Neural progenitor cell (in vitro differentiated cells): ENCODE results near the gene HEPACAM. TPM values are rescaled to one million over a fixed set of nuclear protein-coding genes. Genes with fewer than 3 reads are reported as not detected.

Experiments
- DNase-seq: peaks from one replicate; pipeline ENCODE4 v3.0.0-alpha.2; 2016; ENCODE audit warnings: low spot score
- H2AFZ ChIP-seq: fragments of 200-600 bp; sonication (generic); replicated peaks from 2 replicates; pipeline ENCODE4 v1.6.1; 2016; ENCODE audit warnings: antibody characterized with exemption
- H3F3A ChIP-seq: fragments of 200-600 bp; sonication (generic); 2 replicates; pipeline ENCODE4 v1.6.1; 2016; ENCODE audit warnings: antibody characterized with exemption, low read depth
- H3K27ac ChIP-seq: fragments of 200-600 bp; sonication (generic); 2 replicates; pipeline ENCODE4 v1.5.1; 2016; ENCODE audit warnings: mild to moderate bottlenecking
- H3K27me3 ChIP-seq: fragments of 200-600 bp; sonication (generic); 2 replicates; pipeline ENCODE4 v1.6.1; 2016; ENCODE audit warnings: mild to moderate bottlenecking, moderate library complexity
- H3K36me3 ChIP-seq: fragments of 200-600 bp; sonication (generic); 2 replicates; pipeline ENCODE4 v1.5.1; 2016
- H3K4me1 ChIP-seq: fragments of 200-600 bp; sonication (generic); 2 replicates; pipeline ENCODE4 v1.6.1; 2016; ENCODE audit warnings: mixed run types
- H3K4me2 ChIP-seq: fragments of 200-600 bp; sonication (generic); 2 replicates; pipeline ENCODE4 v1.6.1; 2016
- H3K4me3 ChIP-seq: fragments of 200-600 bp; sonication (generic); 2 replicates; pipeline ENCODE4 v1.5.1; 2016
- H3K79me2 ChIP-seq: fragments of 200-600 bp; sonication (generic); 2 replicates; pipeline ENCODE4 v1.6.1; 2016; ENCODE audit warnings: low read depth
- H3K9ac ChIP-seq: fragments of 200-600 bp; sonication (generic); 2 replicates; pipeline ENCODE4 v1.6.1; 2016
- H3K9me3 ChIP-seq: fragments of 200-600 bp; sonication (generic); 2 replicates; pipeline ENCODE4 v1.5.1; 2016; ENCODE audit warnings: low read depth
- H4K20me1 ChIP-seq: fragments of 200-600 bp; sonication (generic); 2 replicates; pipeline ENCODE4 v1.6.1; 2016; ENCODE audit warnings: low read depth
- H3K27ac Mint-ChIP-seq: 3 replicates; pipeline ENCODE4 v1.8.0; 2021; ENCODE audit warnings: mixed read lengths
- H3K27me3 Mint-ChIP-seq: 2 replicates; pipeline ENCODE4 v1.8.0; 2022; ENCODE audit warnings: low read depth, mild to moderate bottlenecking, inconsistent platforms, moderate library complexity, mixed read lengths; ENCODE audit not compliant: insufficient read depth
- H3K36me3 Mint-ChIP-seq: 3 replicates; pipeline ENCODE4 v1.8.0; 2021; ENCODE audit warnings: mixed read lengths
- H3K4me1 Mint-ChIP-seq: 3 replicates; pipeline ENCODE4 v1.8.0; 2021; ENCODE audit warnings: mixed read lengths
- H3K4me3 Mint-ChIP-seq: 3 replicates; pipeline ENCODE4 v1.8.0; 2021; ENCODE audit warnings: mild to moderate bottlenecking, moderate library complexity, mixed read lengths
- H3K9me3 Mint-ChIP-seq: 3 replicates; pipeline ENCODE4 v1.8.0; 2020; ENCODE audit warnings: mixed read lengths
- EZH2 ChIP-seq: fragments of 200-600 bp; sonication (generic); IDR thresholded peaks from 2 replicates; pipeline ENCODE4 v1.6.1; 2017; ENCODE audit warnings: antibody characterized with exemption, mild to moderate bottlenecking, moderate library complexity
- EZH2phosphoT487 ChIP-seq: fragments of 200-600 bp; sonication (generic); IDR thresholded peaks from 2 replicates; pipeline ENCODE4 v1.6.1; 2017; ENCODE audit warnings: antibody characterized with exemption
- total RNA-seq: library from RNA; depleted of rRNA; stranded (reverse); fragments of >200 nt; gene quantifications from 2 replicates; pipeline ENCODE4 v1.2.3, GENCODE V29; 2015; ENCODE audit warnings: low replicate concordance
- TF ChIP-seq, protein P1 (sequence below): fragments of 200-600 bp; sonication (generic); IDR thresholded peaks from 2 replicates; pipeline ENCODE4 v1.5.1; 2017; ENCODE audit warnings: antibody characterized with exemption, mild to moderate bottlenecking

HEPACAM gene
- total RNA-seq, 1 donor from 2014 or later, result not detected

DNA sequence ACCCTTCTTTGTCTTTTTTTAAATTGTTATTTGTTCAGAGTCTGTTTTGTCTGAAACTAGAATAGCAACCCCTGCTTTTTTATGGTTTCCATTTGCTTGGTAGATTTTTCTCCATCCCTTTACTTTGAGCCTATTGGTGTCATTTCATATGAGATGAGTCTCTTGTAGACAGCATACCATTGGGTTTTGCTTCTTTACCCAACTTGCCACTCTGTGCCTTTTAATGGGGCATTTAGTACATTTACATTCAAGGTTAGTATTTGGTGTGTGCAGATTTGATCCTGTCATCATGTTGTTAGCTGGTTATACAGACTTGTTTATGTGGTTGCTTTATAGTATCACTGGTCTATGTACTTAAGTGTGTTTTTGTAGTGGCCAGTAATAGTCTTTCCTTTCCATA, 46.2 kb upstream of the HEPACAM start:
- no peaks in the 10 kb centered on the region for H3K27me3 ChIP-seq
- no peak overlapping the region for H3K4me2 ChIP-seq
- no peaks in the 10 kb centered on the region for H3K4me1 ChIP-seq
- H4K20me1 ChIP-seq, result no peaks in the 10 kb centered on the region
- Mint-ChIP-seq H3K27me3 (no peaks in the 10 kb centered on the region), H3K9me3 (peaks cover 22% of the 10 kb centered on the region), H3K36me3 (peaks cover 34% of the 10 kb centered on the region), H3K4me3 (no peak overlapping the region), H3K27ac (no peak overlapping the region), H3K4me1 (no peaks in the 10 kb centered on the region)
- no peak for DNase-seq
- peaks cover 2% of the 10 kb centered on the region for H3F3A ChIP-seq
- no peaks in the 10 kb centered on the region for H3K79me2 ChIP-seq
- TF ChIP-seq EZH2 (no peak), EZH2phosphoT487 (no peak)
- TF ChIP-seq, protein P1, sequence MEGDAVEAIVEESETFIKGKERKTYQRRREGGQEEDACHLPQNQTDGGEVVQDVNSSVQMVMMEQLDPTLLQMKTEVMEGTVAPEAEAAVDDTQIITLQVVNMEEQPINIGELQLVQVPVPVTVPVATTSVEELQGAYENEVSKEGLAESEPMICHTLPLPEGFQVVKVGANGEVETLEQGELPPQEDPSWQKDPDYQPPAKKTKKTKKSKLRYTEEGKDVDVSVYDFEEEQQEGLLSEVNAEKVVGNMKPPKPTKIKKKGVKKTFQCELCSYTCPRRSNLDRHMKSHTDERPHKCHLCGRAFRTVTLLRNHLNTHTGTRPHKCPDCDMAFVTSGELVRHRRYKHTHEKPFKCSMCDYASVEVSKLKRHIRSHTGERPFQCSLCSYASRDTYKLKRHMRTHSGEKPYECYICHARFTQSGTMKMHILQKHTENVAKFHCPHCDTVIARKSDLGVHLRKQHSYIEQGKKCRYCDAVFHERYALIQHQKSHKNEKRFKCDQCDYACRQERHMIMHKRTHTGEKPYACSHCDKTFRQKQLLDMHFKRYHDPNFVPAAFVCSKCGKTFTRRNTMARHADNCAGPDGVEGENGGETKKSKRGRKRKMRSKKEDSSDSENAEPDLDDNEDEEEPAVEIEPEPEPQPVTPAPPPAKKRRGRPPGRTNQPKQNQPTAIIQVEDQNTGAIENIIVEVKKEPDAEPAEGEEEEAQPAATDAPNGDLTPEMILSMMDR, result no peak
- no peak overlapping the region for H3K4me3 ChIP-seq
- no peak overlapping the region for H2AFZ ChIP-seq
- H3K27ac ChIP-seq, result no peak overlapping the region
- no peaks in the 10 kb centered on the region for H3K9me3 ChIP-seq
- no peaks in the 10 kb centered on the region for H3K36me3 ChIP-seq
- H3K9ac ChIP-seq, result no peak overlapping the region

DNA sequence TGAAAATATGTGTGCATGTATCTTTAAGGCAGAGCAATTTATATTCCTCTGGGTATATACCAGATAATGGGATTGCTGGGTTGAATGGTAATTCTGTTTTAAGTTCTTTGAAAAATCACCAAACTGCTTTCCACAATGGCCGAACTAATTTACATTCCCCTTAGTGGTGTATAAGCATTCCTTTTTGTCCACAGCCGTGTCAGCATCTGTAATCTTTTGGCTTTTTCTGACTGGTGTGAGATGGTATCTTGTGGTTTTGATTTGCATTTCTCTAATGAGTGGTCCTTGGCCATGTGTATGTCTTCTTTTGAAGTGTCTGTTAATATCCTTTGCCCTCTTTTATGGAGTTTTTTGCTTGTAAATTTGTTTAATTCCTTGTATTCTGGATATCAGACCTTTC, 42.5 kb upstream of the HEPACAM start:
- Histone ChIP-seq H3K9ac (no peak overlapping the region), H4K20me1 (no peaks in the 10 kb centered on the region), H3K4me2 (no peak overlapping the region), H2AFZ (no peak overlapping the region), H3K9me3 (no peaks in the 10 kb centered on the region), H3F3A (peaks cover 6% of the 10 kb centered on the region), H3K4me1 (peaks cover 4% of the 10 kb centered on the region), H3K27me3 (no peaks in the 10 kb centered on the region), H3K27ac (no peak overlapping the region), H3K36me3 (no peaks in the 10 kb centered on the region), H3K4me3 (no peak overlapping the region), H3K79me2 (no peaks in the 10 kb centered on the region)
- peaks cover 34% of the 10 kb centered on the region for H3K36me3 Mint-ChIP-seq
- H3K4me3 Mint-ChIP-seq, result no peak overlapping the region
- H3K4me1 Mint-ChIP-seq, result no peaks in the 10 kb centered on the region
- no peak for DNase-seq
- peaks cover 22% of the 10 kb centered on the region for H3K9me3 Mint-ChIP-seq
- H3K27me3 Mint-ChIP-seq, result no peaks in the 10 kb centered on the region
- no peak overlapping the region for H3K27ac Mint-ChIP-seq
- TF ChIP-seq, protein P1, result no peak
- TF ChIP-seq EZH2, result no peak
- TF ChIP-seq EZH2phosphoT487, result no peak

DNA sequence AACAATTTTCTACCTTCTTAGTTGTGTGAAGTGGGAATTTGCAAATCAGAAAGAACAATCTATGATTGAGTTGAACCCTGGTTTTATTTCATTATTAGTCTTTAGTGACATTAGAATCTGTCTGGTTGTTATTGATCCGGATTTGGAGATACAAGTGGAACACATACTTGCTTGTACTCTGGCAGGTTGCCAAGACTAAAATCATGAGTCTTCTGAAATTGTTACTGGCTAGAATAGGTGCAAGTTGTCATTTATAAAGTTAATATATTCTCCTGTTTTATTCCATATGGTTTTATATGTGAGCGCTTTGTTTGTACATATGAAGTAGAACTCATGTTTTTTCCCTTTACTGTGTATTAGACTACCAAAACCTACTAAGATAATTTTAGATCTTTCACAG, 41.2 kb upstream of the HEPACAM start:
- peaks cover 27% of the 10 kb centered on the region for H3K36me3 Mint-ChIP-seq
- Histone ChIP-seq H3F3A (peaks cover 6% of the 10 kb centered on the region), H3K4me3 (no peak overlapping the region), H3K4me1 (peaks cover 4% of the 10 kb centered on the region), H3K9me3 (no peaks in the 10 kb centered on the region), H3K79me2 (no peaks in the 10 kb centered on the region), H3K4me2 (no peak overlapping the region), H4K20me1 (no peaks in the 10 kb centered on the region), H3K27me3 (no peaks in the 10 kb centered on the region), H3K9ac (no peak overlapping the region), H3K36me3 (no peaks in the 10 kb centered on the region), H2AFZ (no peak overlapping the region), H3K27ac (no peak overlapping the region)
- peaks cover 17% of the 10 kb centered on the region for H3K9me3 Mint-ChIP-seq
- H3K27ac Mint-ChIP-seq, result no peak overlapping the region
- DNase-seq, result no peak
- no peak overlapping the region for H3K4me3 Mint-ChIP-seq
- TF ChIP-seq EZH2phosphoT487, result no peak
- TF ChIP-seq, protein P1, result no peak
- no peak for TF ChIP-seq EZH2
- no peaks in the 10 kb centered on the region for H3K4me1 Mint-ChIP-seq
- H3K27me3 Mint-ChIP-seq, result no peaks in the 10 kb centered on the region
